ENCODE data around the gene NKD1.

Gene NKD1

DNA sequence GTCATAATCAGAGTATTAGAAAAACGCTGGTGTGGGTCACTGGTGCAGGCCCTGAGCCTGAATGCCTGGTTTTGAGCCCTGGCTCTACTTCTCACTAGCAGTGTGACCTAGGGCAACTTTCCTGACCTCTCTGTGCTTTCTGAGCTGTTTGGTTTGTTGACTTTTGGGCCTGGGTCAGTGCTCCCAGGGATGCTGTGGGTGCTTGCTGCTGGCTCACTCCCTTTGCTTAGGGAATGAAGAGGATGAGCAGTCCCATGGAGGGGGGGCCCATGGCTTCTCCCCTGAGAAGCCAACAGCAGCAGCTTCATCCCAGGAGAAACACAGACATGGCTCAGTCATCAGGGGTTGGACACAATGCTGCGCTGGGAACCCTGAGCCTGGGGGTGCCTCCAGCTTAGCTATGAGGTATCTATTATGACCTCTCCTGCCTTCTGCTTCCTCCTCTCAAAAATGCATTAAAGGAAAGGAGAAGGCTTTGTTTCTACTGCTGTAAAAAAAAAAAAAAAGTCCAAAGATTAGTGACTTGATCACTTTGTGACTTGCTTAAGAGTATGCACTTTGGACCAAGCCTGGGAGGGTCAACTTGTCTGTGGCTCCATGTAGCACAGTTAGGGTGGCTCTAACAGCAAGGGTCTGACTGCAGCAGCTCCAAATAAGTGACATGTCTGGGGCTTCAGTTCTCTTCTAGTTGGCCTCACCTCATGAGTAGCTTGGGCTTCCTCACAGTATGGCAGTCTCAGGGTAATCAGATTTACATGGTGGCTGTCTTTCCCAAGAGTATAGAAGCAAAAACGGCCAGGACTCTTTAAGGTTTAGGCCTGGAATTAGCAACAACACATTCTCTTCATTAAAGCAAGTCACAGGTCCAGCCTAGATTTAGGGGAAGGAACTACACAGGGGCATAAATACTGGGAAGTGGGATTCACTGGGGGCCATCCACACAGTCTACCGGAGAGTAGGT is 13.0 kb downstream of the NKD1 start:
- no peak overlapping the region for H3K27ac ChIP-seq (ENCODE audit: low read length)
- TF ChIP-seq EZH2phosphoT487 (IDR thresholded peaks at IDR 0.05; ENCODE audit: low read length) (no peak), EZH2 (optimal IDR thresholded peaks at IDR 0.05; ENCODE audit: low read depth, low read length) (no peak)
- TF ChIP-seq, protein P1, sequence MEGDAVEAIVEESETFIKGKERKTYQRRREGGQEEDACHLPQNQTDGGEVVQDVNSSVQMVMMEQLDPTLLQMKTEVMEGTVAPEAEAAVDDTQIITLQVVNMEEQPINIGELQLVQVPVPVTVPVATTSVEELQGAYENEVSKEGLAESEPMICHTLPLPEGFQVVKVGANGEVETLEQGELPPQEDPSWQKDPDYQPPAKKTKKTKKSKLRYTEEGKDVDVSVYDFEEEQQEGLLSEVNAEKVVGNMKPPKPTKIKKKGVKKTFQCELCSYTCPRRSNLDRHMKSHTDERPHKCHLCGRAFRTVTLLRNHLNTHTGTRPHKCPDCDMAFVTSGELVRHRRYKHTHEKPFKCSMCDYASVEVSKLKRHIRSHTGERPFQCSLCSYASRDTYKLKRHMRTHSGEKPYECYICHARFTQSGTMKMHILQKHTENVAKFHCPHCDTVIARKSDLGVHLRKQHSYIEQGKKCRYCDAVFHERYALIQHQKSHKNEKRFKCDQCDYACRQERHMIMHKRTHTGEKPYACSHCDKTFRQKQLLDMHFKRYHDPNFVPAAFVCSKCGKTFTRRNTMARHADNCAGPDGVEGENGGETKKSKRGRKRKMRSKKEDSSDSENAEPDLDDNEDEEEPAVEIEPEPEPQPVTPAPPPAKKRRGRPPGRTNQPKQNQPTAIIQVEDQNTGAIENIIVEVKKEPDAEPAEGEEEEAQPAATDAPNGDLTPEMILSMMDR (IDR thresholded peaks at IDR 0.05; ENCODE audit: low read length): no peak

DNA sequence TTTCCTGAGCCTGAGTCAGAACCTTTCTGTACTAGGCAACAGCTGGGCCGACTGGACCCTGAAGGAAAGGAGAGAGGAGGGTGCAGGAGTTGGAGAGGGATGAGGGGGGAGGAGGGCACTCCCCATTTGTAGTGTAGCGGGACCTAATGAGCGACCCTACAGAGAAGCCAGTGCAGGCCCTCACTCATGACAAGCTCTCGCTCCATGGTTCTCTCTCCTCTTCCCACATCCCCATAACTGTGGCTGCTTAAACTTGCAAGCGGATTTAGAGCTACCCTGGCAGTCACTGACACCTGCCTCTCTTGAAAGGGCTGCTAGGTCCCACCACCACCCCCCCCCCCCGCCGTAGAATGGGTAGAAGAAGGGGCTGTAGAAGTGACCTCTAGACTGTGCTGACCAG is 14.5 kb downstream of the NKD1 start:
- Histone ChIP-seq H3K9ac (ENCODE audit: low read length) (no peak overlapping the region), H2AFZ (ENCODE audit: low read length) (no peak overlapping the region), H3K79me2 (ENCODE audit: low read length) (no peaks in the 10 kb centered on the region), H3F3A (ENCODE audit: insufficient read depth, low read length) (no peaks in the 10 kb centered on the region), H3K9me3 (replicated peaks; ENCODE audit: insufficient read depth, low read length) (no peaks in the 10 kb centered on the region), H3K27ac (ENCODE audit: low read length) (no peak overlapping the region), H3K4me3 (ENCODE audit: low read length) (no peak overlapping the region), H3K4me2 (ENCODE audit: low read depth, low read length) (no peak overlapping the region), H3K4me1 (ENCODE audit: low read length) (no peaks in the 10 kb centered on the region), H4K20me1 (ENCODE audit: insufficient read depth, low read length) (no peaks in the 10 kb centered on the region), H3K9me2 (replicated peaks; ENCODE audit: insufficient read depth, low read length) (no peaks in the 10 kb centered on the region), H3K36me3 (replicated peaks; ENCODE audit: insufficient read depth, low read length) (no peaks in the 10 kb centered on the region), H3K27me3 (replicated peaks; ENCODE audit: insufficient read depth, low read length) (no peaks in the 10 kb centered on the region)
- DNase-seq: no peak
- TF ChIP-seq EZH2phosphoT487 (IDR thresholded peaks at IDR 0.05; ENCODE audit: low read length) (no peak), EZH2 (optimal IDR thresholded peaks at IDR 0.05; ENCODE audit: low read depth, low read length) (no peak)
- TF ChIP-seq, protein P1 (IDR thresholded peaks at IDR 0.05; ENCODE audit: low read length): no peak

More for the DNA sequence above, 13.0 kb downstream of the NKD1 start:
- Histone ChIP-seq H3K27me3 (replicated peaks; ENCODE audit: insufficient read depth, low read length) (no peaks in the 10 kb centered on the region), H3K9me2 (replicated peaks; ENCODE audit: insufficient read depth, low read length) (no peaks in the 10 kb centered on the region), H3F3A (ENCODE audit: insufficient read depth, low read length) (no peaks in the 10 kb centered on the region), H3K9ac (ENCODE audit: low read length) (no peak overlapping the region), H3K79me2 (ENCODE audit: low read length) (no peaks in the 10 kb centered on the region), H4K20me1 (ENCODE audit: insufficient read depth, low read length) (no peaks in the 10 kb centered on the region), H3K9me3 (replicated peaks; ENCODE audit: insufficient read depth, low read length) (no peaks in the 10 kb centered on the region), H3K4me2 (ENCODE audit: low read depth, low read length) (no peak overlapping the region), H3K36me3 (replicated peaks; ENCODE audit: insufficient read depth, low read length) (no peaks in the 10 kb centered on the region), H3K4me3 (ENCODE audit: low read length) (no peak overlapping the region), H3K4me1 (ENCODE audit: low read length) (no peaks in the 10 kb centered on the region), H2AFZ (ENCODE audit: low read length) (no peak overlapping the region)
- DNase-seq: no peak

DNA sequence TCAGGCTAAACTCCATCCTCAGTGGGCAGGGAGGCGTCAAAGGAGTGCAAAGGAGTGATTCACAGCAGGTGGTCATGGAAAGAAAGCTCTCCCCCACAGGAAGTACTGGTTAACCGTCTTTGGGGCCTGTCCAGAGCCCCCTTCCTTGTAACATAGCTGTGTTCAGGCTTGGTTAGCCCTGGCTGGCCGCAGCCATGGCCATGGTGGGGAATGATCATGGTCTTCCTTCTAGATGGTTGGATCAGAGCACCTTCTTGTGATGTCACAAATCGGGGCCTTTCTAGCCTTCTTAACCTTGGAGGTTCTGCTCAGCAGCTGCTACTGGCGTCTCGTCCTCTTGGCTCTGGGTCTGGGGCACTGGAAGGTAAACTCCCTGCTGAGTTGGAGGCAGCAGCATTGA is 15.8 kb downstream of the NKD1 start:
- TF ChIP-seq EZH2 (optimal IDR thresholded peaks at IDR 0.05; ENCODE audit: low read depth, low read length) (no peak), EZH2phosphoT487 (IDR thresholded peaks at IDR 0.05; ENCODE audit: low read length) (no peak)
- TF ChIP-seq, protein P1 (IDR thresholded peaks at IDR 0.05; ENCODE audit: low read length): no peak
- DNase-seq: no peak

More for the DNA sequence above, 15.8 kb downstream of the NKD1 start:
- H3K4me3 ChIP-seq (ENCODE audit: low read length): no peak overlapping the region
- H4K20me1 ChIP-seq (ENCODE audit: insufficient read depth, low read length): no peaks in the 10 kb centered on the region
- H3K9ac ChIP-seq (ENCODE audit: low read length): no peak overlapping the region
- no peak overlapping the region for H3K27ac ChIP-seq (ENCODE audit: low read length)
- no peaks in the 10 kb centered on the region for H3K27me3 ChIP-seq (replicated peaks; ENCODE audit: insufficient read depth, low read length)
- H3K79me2 ChIP-seq (ENCODE audit: low read length): no peaks in the 10 kb centered on the region
- no peak overlapping the region for H2AFZ ChIP-seq (ENCODE audit: low read length)
- no peaks in the 10 kb centered on the region for H3K4me1 ChIP-seq (ENCODE audit: low read length)
- H3K36me3 ChIP-seq (replicated peaks; ENCODE audit: insufficient read depth, low read length): no peaks in the 10 kb centered on the region
- no peak overlapping the region for H3K4me2 ChIP-seq (ENCODE audit: low read depth, low read length)
- no peaks in the 10 kb centered on the region for H3F3A ChIP-seq (ENCODE audit: insufficient read depth, low read length)
- no peaks in the 10 kb centered on the region for H3K9me3 ChIP-seq (replicated peaks; ENCODE audit: insufficient read depth, low read length)
- no peaks in the 10 kb centered on the region for H3K9me2 ChIP-seq (replicated peaks; ENCODE audit: insufficient read depth, low read length)

Data from MM.1S (cell line).